ENCODE measurements around the gene ELAVL4. TPM values are rescaled to one million over a fixed set of nuclear protein-coding genes. Genes with fewer than 3 reads are reported as not detected.

ELAVL4 gene
- total RNA-seq, 1 experiment from 2014 or later, result not detected

GRCh38 chr1:50157306-50157941, 48.7 kb downstream of the ELAVL4 start:
- ChIA-PET CTCF (no interaction called here), POLR2A (no interaction called here)

DNA sequence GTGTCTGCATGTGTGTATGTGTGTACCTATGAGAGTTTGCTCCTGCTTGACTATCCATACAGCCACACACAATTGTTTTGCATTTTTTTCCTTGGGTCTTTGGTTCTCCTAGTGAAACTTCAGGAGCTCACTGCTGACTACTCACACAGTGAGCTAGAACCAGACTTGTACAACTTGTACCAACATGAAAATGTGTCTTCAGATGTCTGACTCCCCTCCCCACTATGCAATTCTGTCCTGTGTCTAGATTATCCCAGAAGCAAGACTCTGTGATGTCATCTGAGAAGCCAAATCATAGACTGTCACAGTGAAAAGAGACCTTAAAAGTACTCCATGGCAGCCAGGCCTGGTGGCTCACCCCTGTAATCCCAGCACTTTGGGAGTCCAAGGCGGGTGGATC, 49.7 kb downstream of the ELAVL4 start:
- CTCF ChIA-PET, result no interaction called here
- Histone ChIP-seq H3K9me2 (ENCODE audit: insufficient read depth) (no peaks in the 10 kb centered on the region), H3K4me2 (ENCODE audit: low read length) (no peak overlapping the region), H4K20me1 (ENCODE audit: insufficient read depth) (no peaks in the 10 kb centered on the region), H3K79me2 (ENCODE audit: insufficient read depth, low read length) (no peaks in the 10 kb centered on the region), H3K9me3 (ENCODE audit: control insufficient read depth in 1 of 2, insufficient read depth in 1 of 2, low read depth in 1 of 2, low read length in 2 of 2) (no peaks in the 10 kb centered on the region), H3K4me3 (replicated peaks in 1 of 2; ENCODE audit: low read depth in 1 of 2, low read length in 2 of 2) (no peak overlapping the region), H3K27me3 (ENCODE audit: insufficient read depth, low read length) (peaks cover 18% of the 10 kb centered on the region), H3K9ac (ENCODE audit: low read length) (no peak overlapping the region), H3K4me1 (ENCODE audit: control insufficient read depth in 1 of 2, insufficient read depth in 2 of 2, low read length in 2 of 2) (no peaks in the 10 kb centered on the region), H3K36me3 (ENCODE audit: control insufficient read depth in 1 of 2, insufficient read depth in 2 of 2, low read length in 2 of 2) (no peaks in the 10 kb centered on the region), H3K27ac (ENCODE audit: low read depth, low read length) (no peak overlapping the region), H2AFZ (ENCODE audit: low read depth, low read length, poor library complexity, severe bottlenecking) (no peak overlapping the region)
- BruUV-seq (replicated peaks), result no TSS peak
- intact Hi-C loops (cut with micrococcal nuclease), result no loop called here
- RAD21 ChIA-PET (ENCODE audit: low non-redundant PET in 1 of 2, low total read pairs in 2 of 2, uncharacterized antibody in 2 of 2, unreplicated experiment in 2 of 2), result no interaction called here
- POLR2A ChIA-PET, result no interaction called here
- ATAC-seq (no peak), DNase-seq (ENCODE audit: low read depth, low spot score) (no peak)
- TF ChIP-seq TCF7L2 (IDR thresholded peaks at IDR 0.05; ENCODE audit: borderline replicate concordance, extremely low read depth, insufficient read depth, insufficient read length), result no peak
- no peak for TF ChIP-seq ZFX (IDR thresholded peaks at IDR 0.05)
- no peak for TF ChIP-seq ELF1 (IDR thresholded peaks at IDR 0.05; ENCODE audit: borderline replicate concordance, low read depth)
- TF ChIP-seq SP1 (IDR thresholded peaks at IDR 0.05; ENCODE audit: low read depth), result no peak
- TF ChIP-seq FOSL1 (IDR thresholded peaks at IDR 0.05; ENCODE audit: low read depth), result no peak
- no peak for TF ChIP-seq POLR2A (IDR thresholded peaks at IDR 0.05; ENCODE audit: borderline replicate concordance, extremely low read depth, insufficient read depth, insufficient read length)
- TF ChIP-seq JUND (IDR thresholded peaks at IDR 0.05), result no peak
- no peak for TF ChIP-seq YY1 (IDR thresholded peaks at IDR 0.05; ENCODE audit: extremely low read depth, insufficient replicate concordance, low read depth, low read length)
- no peak for TF ChIP-seq EZH2 (IDR thresholded peaks at IDR 0.05)
- TF ChIP-seq CEBPB (IDR thresholded peaks at IDR 0.05; ENCODE audit: low read depth), result no peak
- TF ChIP-seq, protein P1, sequence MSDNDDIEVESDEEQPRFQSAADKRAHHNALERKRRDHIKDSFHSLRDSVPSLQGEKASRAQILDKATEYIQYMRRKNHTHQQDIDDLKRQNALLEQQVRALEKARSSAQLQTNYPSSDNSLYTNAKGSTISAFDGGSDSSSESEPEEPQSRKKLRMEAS (IDR thresholded peaks at IDR 0.05), result no peak
- no peak for TF ChIP-seq SIN3A (IDR thresholded peaks at IDR 0.05; ENCODE audit: low read depth)
- TF ChIP-seq RAD21 (IDR thresholded peaks at IDR 0.05; ENCODE audit: low read depth), result no peak
- no peak for TF ChIP-seq EZH2phosphoT487 (IDR thresholded peaks at IDR 0.05; ENCODE audit: borderline replicate concordance)
- TF ChIP-seq, protein P2, sequence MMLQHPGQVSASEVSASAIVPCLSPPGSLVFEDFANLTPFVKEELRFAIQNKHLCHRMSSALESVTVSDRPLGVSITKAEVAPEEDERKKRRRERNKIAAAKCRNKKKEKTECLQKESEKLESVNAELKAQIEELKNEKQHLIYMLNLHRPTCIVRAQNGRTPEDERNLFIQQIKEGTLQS (IDR thresholded peaks at IDR 0.05), result no peak
- no peak for TF ChIP-seq CBX3 (IDR thresholded peaks at IDR 0.05; ENCODE audit: low read depth)
- TF ChIP-seq SRF (IDR thresholded peaks at IDR 0.05; ENCODE audit: low read depth), result no peak

More at GRCh38 chr1:50157306-50157941, 48.7 kb downstream of the ELAVL4 start:
- no peaks in the 10 kb centered on the region for H3K9me2 ChIP-seq (ENCODE audit: insufficient read depth)
- H3K27me3 ChIP-seq (ENCODE audit: insufficient read depth, low read length), result peaks cover 20% of the 10 kb centered on the region
- H3K4me2 ChIP-seq (ENCODE audit: low read length), result no peak overlapping the region
- no peaks in the 10 kb centered on the region for H3K79me2 ChIP-seq (ENCODE audit: insufficient read depth, low read length)
- ATAC-seq, result no peak
- H3K27ac ChIP-seq (ENCODE audit: low read depth, low read length), result no peak overlapping the region
- H3K9ac ChIP-seq (ENCODE audit: low read length), result no peak overlapping the region
- H3K4me1 ChIP-seq (ENCODE audit: control insufficient read depth in 1 of 2, insufficient read depth in 2 of 2, low read length in 2 of 2), result no peaks in the 10 kb centered on the region
- intact Hi-C loops (cut with micrococcal nuclease), result no loop called here
- H2AFZ ChIP-seq (ENCODE audit: low read depth, low read length, poor library complexity, severe bottlenecking), result no peak overlapping the region
- H4K20me1 ChIP-seq (ENCODE audit: insufficient read depth), result no peaks in the 10 kb centered on the region
- H3K4me3 ChIP-seq (replicated peaks in 1 of 2; ENCODE audit: low read depth in 1 of 2, low read length in 2 of 2), result no peak overlapping the region
- BruUV-seq (replicated peaks), result no TSS peak
- no peaks in the 10 kb centered on the region for H3K9me3 ChIP-seq (ENCODE audit: control insufficient read depth in 1 of 2, insufficient read depth in 1 of 2, low read depth in 1 of 2, low read length in 2 of 2)
- H3K36me3 ChIP-seq (ENCODE audit: control insufficient read depth in 1 of 2, insufficient read depth in 2 of 2, low read length in 2 of 2), result no peaks in the 10 kb centered on the region
- TF ChIP-seq, protein P3, sequence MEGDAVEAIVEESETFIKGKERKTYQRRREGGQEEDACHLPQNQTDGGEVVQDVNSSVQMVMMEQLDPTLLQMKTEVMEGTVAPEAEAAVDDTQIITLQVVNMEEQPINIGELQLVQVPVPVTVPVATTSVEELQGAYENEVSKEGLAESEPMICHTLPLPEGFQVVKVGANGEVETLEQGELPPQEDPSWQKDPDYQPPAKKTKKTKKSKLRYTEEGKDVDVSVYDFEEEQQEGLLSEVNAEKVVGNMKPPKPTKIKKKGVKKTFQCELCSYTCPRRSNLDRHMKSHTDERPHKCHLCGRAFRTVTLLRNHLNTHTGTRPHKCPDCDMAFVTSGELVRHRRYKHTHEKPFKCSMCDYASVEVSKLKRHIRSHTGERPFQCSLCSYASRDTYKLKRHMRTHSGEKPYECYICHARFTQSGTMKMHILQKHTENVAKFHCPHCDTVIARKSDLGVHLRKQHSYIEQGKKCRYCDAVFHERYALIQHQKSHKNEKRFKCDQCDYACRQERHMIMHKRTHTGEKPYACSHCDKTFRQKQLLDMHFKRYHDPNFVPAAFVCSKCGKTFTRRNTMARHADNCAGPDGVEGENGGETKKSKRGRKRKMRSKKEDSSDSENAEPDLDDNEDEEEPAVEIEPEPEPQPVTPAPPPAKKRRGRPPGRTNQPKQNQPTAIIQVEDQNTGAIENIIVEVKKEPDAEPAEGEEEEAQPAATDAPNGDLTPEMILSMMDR (IDR thresholded peaks at IDR 0.05 in 2 of 3, conservative IDR thresholded peaks at IDR 0.05 in 1 of 3; ENCODE audit: borderline replicate concordance in 1 of 3, insufficient read depth in 1 of 3, low read depth in 2 of 3, low read length in 2 of 3), result no peak
- RAD21 ChIA-PET (ENCODE audit: low non-redundant PET in 1 of 2, low total read pairs in 2 of 2, uncharacterized antibody in 2 of 2, unreplicated experiment in 2 of 2), result no interaction called here
- no peak for DNase-seq (ENCODE audit: low read depth, low spot score)

All from HCT116 (cell line).